Uterus (tissue), 4 donors: ENCODE results near the gene C14orf132. TPM values are rescaled to one million over a fixed set of nuclear protein-coding genes. Genes with fewer than 3 reads are reported as not detected.

Source experiments
- DNase-seq, 2 donors: peaks; one replicate each; pipeline ENCODE4 v3.0.0-alpha.2; 2019 to 2020
- H3K27ac ChIP-seq, 2 donors: fragments of 200-600 bp; sonication (generic); 1 replicate in 1 of 2; 2 replicates in 1 of 2; pipeline ENCODE4 v1.5.1; 2016 to 2018
- H3K27me3 ChIP-seq, 2 donors: fragments of 200-600 bp; sonication (generic); one replicate each; pipeline ENCODE4 v1.5.1; 2018 to 2019; ENCODE audit warnings: control low read depth in 1 of 2
- H3K36me3 ChIP-seq, 2 donors: fragments of 200-600 bp; sonication (generic); one replicate each; pipeline ENCODE4 v1.5.1; 2019; ENCODE audit warnings: control low read depth in 1 of 2
- H3K4me1 ChIP-seq, 2 donors: fragments of 200-600 bp; sonication (generic); one replicate each; pipeline ENCODE4 v1.5.1; 2018 to 2019; ENCODE audit warnings: control low read depth in 1 of 2
- H3K4me3 ChIP-seq, 2 donors: fragments of 200-600 bp; sonication (generic); 1 replicate in 1 of 2; 2 replicates in 1 of 2; pipeline ENCODE4 v1.5.1; 2018 to 2019; ENCODE audit warnings: mild to moderate bottlenecking in 1 of 2
- H3K9me3 ChIP-seq, 2 donors: fragments of 200-600 bp; sonication (generic); one replicate each; pipeline ENCODE4 v1.5.1; 2019; ENCODE audit warnings: control low read depth in 1 of 2
- CTCF ChIP-seq, 4 experiments: fragments of 200-600 bp in 2 of 4; fragments of 450-650 bp in 2 of 4; sonication (generic) in 2 of 4; IDR thresholded peaks; one replicate each; pipeline ENCODE4 v1.5.1; 2016 to 2019; ENCODE audit warnings: antibody characterized with exemption in 4 of 4, mild to moderate bottlenecking in 2 of 4, moderate library complexity in 1 of 4
- POLR2A ChIP-seq, 2 donors: fragments of 450-650 bp; IDR thresholded peaks; one replicate each; pipeline ENCODE4 v1.6.1; 2016; ENCODE audit warnings: antibody characterized with exemption in 2 of 2, mild to moderate bottlenecking in 1 of 2, moderate library complexity in 1 of 2
- intact Hi-C: fragments of 100-400 bp; cut with DNase I; formaldehyde crosslinking; loops from one replicate; pipeline ENCODE4 v1.15.1; 2023; ENCODE audit warnings: low total_unique reads
- total RNA-seq, 4 donors: library from RNA; depleted of rRNA in 3 of 4; stranded (reverse); fragments of >200 nt in 3 of 4; gene quantifications; one replicate each; pipeline versions ENCODE4 v1.1.0 to v1.2.4, GENCODE V29; 2014 to 2023
- donor health status: DM: yes; HTN: yes; CAD: no.

Gene C14orf132
- total RNA-seq, 4 donors from 2014 or later: 10.5 to 60.1 (median 16.0) TPM

GRCh38 chr14:96083667-96084320, 44.6 kb downstream of the C14orf132 start:
- H3K27ac ChIP-seq: no peak overlapping the region
- no peaks in the 10 kb centered on the region for H3K9me3 ChIP-seq
- no peaks in the 10 kb centered on the region for H3K27me3 ChIP-seq
- intact Hi-C loops: no loop called here
- no peaks in the 10 kb centered on the region for H3K36me3 ChIP-seq
- H3K4me1 ChIP-seq: no peaks in the 10 kb centered on the region
- no peak overlapping the region for H3K4me3 ChIP-seq
- TF ChIP-seq POLR2A (IDR thresholded peaks at IDR 0.05) (no peak), CTCF (IDR thresholded peaks at IDR 0.05) (no peak)
- DNase-seq: no peak

GRCh38 chr14:96084796-96085195, 45.6 kb downstream of the C14orf132 start:
- intact Hi-C loops: no loop called here
- TF ChIP-seq POLR2A (IDR thresholded peaks at IDR 0.05) (no peak), CTCF (IDR thresholded peaks at IDR 0.05) (no peak)

GRCh38 chr14:96085369-96085768, 46.2 kb downstream of the C14orf132 start:
- TF ChIP-seq CTCF (IDR thresholded peaks at IDR 0.05): no peak
- TF ChIP-seq POLR2A (IDR thresholded peaks at IDR 0.05): no peak
- no peak overlapping the region for H3K4me3 ChIP-seq
- H3K27me3 ChIP-seq: no peaks in the 10 kb centered on the region
- intact Hi-C loops: no loop called here
- no peaks in the 10 kb centered on the region for H3K9me3 ChIP-seq
- no peaks in the 10 kb centered on the region for H3K36me3 ChIP-seq
- H3K4me1 ChIP-seq: peaks cover 0 to 5% of the 10 kb centered on the region in 2 donors
- H3K27ac ChIP-seq: no peak overlapping the region
- DNase-seq: no peak

More at GRCh38 chr14:96084796-96085195, 45.6 kb downstream of the C14orf132 start:
- H3K27ac ChIP-seq: no peak overlapping the region
- H3K36me3 ChIP-seq: no peaks in the 10 kb centered on the region
- DNase-seq: no peak
- H3K4me3 ChIP-seq: no peak overlapping the region
- no peaks in the 10 kb centered on the region for H3K9me3 ChIP-seq
- no peaks in the 10 kb centered on the region for H3K4me1 ChIP-seq
- no peaks in the 10 kb centered on the region for H3K27me3 ChIP-seq

- H3K27ac ChIP-seq: no peak overlapping the region
- intact Hi-C loops: no loop called here
- no peaks in the 10 kb centered on the region for H3K36me3 ChIP-seq
- H3K4me3 ChIP-seq: no peak overlapping the region
- H3K27me3 ChIP-seq: no peaks in the 10 kb centered on the region
- H3K4me1 ChIP-seq: peaks cover 0 to 6% of the 10 kb centered on the region in 2 donors
- H3K9me3 ChIP-seq: no peaks in the 10 kb centered on the region
- TF ChIP-seq POLR2A (IDR thresholded peaks at IDR 0.05): no peak
- no peak for TF ChIP-seq CTCF (IDR thresholded peaks at IDR 0.05)
- no peak for DNase-seq
Measured at GRCh38 chr14:96086032-96086431, 46.9 kb downstream of the C14orf132 start.

- Histone ChIP-seq H3K36me3 (no peaks in the 10 kb centered on the region), H3K27me3 (no peaks in the 10 kb centered on the region), H3K4me1 (peaks cover 0 to 6% of the 10 kb centered on the region in 2 donors), H3K27ac (no peak overlapping the region), H3K4me3 (no peak overlapping the region), H3K9me3 (no peaks in the 10 kb centered on the region)
- no peak for DNase-seq
- intact Hi-C loops: no loop called here
- no peak for TF ChIP-seq POLR2A (IDR thresholded peaks at IDR 0.05)
- TF ChIP-seq CTCF (IDR thresholded peaks at IDR 0.05): no peak
Measured at GRCh38 chr14:96086574-96087077, 47.5 kb downstream of the C14orf132 start.
